NT2/D1 (cell line): Measurements from ENCODE around the gene OR13G1.

ENCODE experiments used
- SUZ12 ChIP-seq: IDR thresholded peaks from 2 replicates; pipeline ENCODE4 v1.6.1; 2011; ENCODE audit not compliant: insufficient read length, insufficient read depth; ENCODE audit errors: extremely low read depth
- YY1 ChIP-seq: IDR thresholded peaks from 2 replicates; pipeline ENCODE4 v1.6.1; 2011; ENCODE audit not compliant: insufficient read length, insufficient read depth
- ZNF274 ChIP-seq: IDR thresholded peaks from 2 replicates; pipeline ENCODE4 v1.6.1; 2011; ENCODE audit warnings: mild to moderate bottlenecking, low read depth, low read length

DNA sequence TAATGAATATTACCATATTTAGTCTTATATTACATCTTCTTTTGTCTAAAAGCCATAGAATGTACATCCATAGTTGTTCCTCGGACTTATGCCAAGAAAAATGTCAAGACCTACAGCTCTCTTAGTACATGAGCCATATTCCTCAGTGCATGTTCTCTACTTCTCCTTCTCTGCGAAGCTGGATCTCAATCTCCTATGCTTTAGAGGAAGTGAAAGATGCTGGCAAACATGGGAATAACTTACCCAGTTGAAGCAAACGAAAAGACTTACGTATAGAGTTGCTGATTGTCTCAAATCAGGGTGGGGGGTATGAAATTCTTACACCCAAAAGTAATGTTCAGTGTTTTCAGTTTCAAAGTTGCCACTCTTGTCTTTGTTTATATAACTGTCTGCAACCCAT is 32.7 kb downstream of the OR13G1 start:
- TF ChIP-seq ZNF274 = no peak
- TF ChIP-seq SUZ12 = no peak
- TF ChIP-seq YY1 = no peak
